ENCODE measurements around the gene ADGRV1. TPM values are rescaled to one million over a fixed set of nuclear protein-coding genes. Genes with fewer than 3 reads are reported as not detected.

ADGRV1 gene
- total RNA-seq, 1 experiment from 2014 or later: 64.8 TPM

DNA sequence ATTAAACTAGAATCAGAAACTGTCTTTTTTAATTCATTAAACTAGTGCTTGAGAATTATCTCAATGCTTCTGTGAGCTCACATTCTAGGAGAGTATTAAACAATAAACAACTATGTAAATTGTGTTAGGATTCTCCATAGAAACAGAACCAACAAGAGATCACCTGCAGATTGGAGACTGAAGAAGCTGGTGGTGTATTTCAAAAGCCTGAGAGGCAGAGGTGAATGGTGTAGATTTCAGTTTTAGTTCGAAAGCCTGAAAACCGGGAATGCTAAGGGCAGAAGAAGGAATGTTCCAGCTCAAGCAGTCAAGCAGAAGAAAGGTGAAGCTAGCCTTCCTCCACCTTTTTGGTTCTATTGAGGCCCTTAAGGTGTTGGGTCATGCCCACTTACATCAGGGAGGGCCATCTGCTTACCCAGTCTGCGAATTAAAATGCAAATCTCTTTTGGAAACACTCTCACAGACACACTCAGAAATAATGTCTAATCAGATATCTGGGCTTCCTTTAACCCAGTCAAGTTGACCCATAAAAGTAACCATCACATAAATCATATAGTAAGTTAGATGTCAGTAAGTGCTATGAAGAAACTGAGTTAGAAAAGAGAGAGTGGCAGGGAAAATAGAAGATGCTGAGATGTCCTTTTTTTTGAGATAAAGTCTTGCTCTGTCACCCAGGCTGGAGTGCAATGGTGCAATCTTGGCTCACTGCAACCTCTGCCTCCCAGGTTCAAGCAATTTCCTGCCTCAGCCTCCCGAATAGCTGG is 533.1 kb downstream of the ADGRV1 start:
- no peak overlapping the region for H2AK5ac ChIP-seq (ENCODE audit: insufficient read length, low read length)
- no peak overlapping the region for H3K4me2 ChIP-seq (ENCODE audit: insufficient read depth, insufficient read length, low read length)
- H3K27ac ChIP-seq (ENCODE audit: insufficient read length, low read depth, low read length): no peak overlapping the region
- no peak overlapping the region for H3T11ph ChIP-seq (ENCODE audit: low read length)
- H2BK5ac ChIP-seq (ENCODE audit: insufficient read length, low read length): no peak overlapping the region
- no peaks in the 10 kb centered on the region for H3K27me3 ChIP-seq (ENCODE audit: insufficient read depth, low read length)
- TF ChIP-seq, protein P1, sequence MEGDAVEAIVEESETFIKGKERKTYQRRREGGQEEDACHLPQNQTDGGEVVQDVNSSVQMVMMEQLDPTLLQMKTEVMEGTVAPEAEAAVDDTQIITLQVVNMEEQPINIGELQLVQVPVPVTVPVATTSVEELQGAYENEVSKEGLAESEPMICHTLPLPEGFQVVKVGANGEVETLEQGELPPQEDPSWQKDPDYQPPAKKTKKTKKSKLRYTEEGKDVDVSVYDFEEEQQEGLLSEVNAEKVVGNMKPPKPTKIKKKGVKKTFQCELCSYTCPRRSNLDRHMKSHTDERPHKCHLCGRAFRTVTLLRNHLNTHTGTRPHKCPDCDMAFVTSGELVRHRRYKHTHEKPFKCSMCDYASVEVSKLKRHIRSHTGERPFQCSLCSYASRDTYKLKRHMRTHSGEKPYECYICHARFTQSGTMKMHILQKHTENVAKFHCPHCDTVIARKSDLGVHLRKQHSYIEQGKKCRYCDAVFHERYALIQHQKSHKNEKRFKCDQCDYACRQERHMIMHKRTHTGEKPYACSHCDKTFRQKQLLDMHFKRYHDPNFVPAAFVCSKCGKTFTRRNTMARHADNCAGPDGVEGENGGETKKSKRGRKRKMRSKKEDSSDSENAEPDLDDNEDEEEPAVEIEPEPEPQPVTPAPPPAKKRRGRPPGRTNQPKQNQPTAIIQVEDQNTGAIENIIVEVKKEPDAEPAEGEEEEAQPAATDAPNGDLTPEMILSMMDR (conservative IDR thresholded peaks at IDR 0.05): no peak
- H4K5ac ChIP-seq (ENCODE audit: insufficient read length, low read depth, low read length): no peak overlapping the region
- H3K56ac ChIP-seq (ENCODE audit: insufficient read length, low read depth, low read length): no peak overlapping the region
- no peak overlapping the region for H3K18ac ChIP-seq (ENCODE audit: insufficient read length, low read depth, low read length)
- no peak overlapping the region for H3K4me3 Mint-ChIP-seq
- no peak overlapping the region for H3K4ac ChIP-seq (ENCODE audit: low read depth, low read length)
- H3K79me1 ChIP-seq (ENCODE audit: insufficient read depth, low read depth, low read length, poor library complexity, severe bottlenecking): no peaks in the 10 kb centered on the region
- no peaks in the 10 kb centered on the region for H3K23me2 ChIP-seq (ENCODE audit: insufficient read length, low read depth, low read length, poor library complexity, severe bottlenecking)
- H4K20me1 ChIP-seq (ENCODE audit: control insufficient read depth, insufficient read depth, insufficient read length): no peaks in the 10 kb centered on the region
- no CpG with 5 or more reads among the region's 4 CpGs for WGBS (ENCODE audit: extremely low coverage, insufficient read length, low lambda C conversion rate)
- no peak overlapping the region for H2BK120ac ChIP-seq (ENCODE audit: low read depth, low read length, poor library complexity, severe bottlenecking)
- no peaks in the 10 kb centered on the region for H3K27me3 Mint-ChIP-seq (ENCODE audit: low read depth)
- H3K14ac ChIP-seq (ENCODE audit: insufficient read depth, low read length): no peak overlapping the region
- peaks cover 31 to 37% of the 10 kb centered on the region in 2 experiments for H3K4me1 Mint-ChIP-seq
- 0 out of 7 replicates have a peak, but pooled peaks cover 0 to 3% (median 0%) of the 10 kb centered on the region in 3 experiments for H3K36me3 Mint-ChIP-seq (ENCODE audit: insufficient read depth in 1 of 3, low read depth in 3 of 3)
- H3K79me2 ChIP-seq (ENCODE audit: insufficient read depth, low read length): no peaks in the 10 kb centered on the region
- no peak overlapping the region for H2BK20ac ChIP-seq (ENCODE audit: low read depth, low read length, poor library complexity, severe bottlenecking)
- H2BK15ac ChIP-seq (ENCODE audit: low read depth, low read length): no peak overlapping the region
- no peak overlapping the region for H2AFZ ChIP-seq (ENCODE audit: low read length)
- H3K23ac ChIP-seq (ENCODE audit: insufficient read length, low read depth, low read length): no peak overlapping the region
- peak overlapping the region; percentile 64 for H2BK12ac ChIP-seq (ENCODE audit: insufficient read length, low read depth, low read length)
- H3K27ac Mint-ChIP-seq: peak overlapping the region in 2 of 3 experiments; percentile 82 to 83; a peak in 4 of 7 replicates
- no peak for DNase-seq
- no peak overlapping the region for H4K91ac ChIP-seq (ENCODE audit: insufficient read length, low read depth, low read length)
- no peaks in the 10 kb centered on the region for H3K9me3 ChIP-seq (ENCODE audit: control insufficient read depth, low read depth, low read length)
- peaks cover 5% of the 10 kb centered on the region; the same call in 1 of the 2 replicates for H3K4me1 ChIP-seq (ENCODE audit: insufficient read depth, low read length)
- no peaks in the 10 kb centered on the region for H3K9me3 Mint-ChIP-seq
- H4K8ac ChIP-seq (replicated peaks; ENCODE audit: insufficient read length, low read depth, low read length): no peak overlapping the region
- H3K9ac ChIP-seq (ENCODE audit: extremely low read depth, insufficient read length, low read length): no peak overlapping the region

Measured in H9 (cell line).